Measurements from ENCODE around the gene VPREB1.
"Not testable (repeated sequence)": the region's sequence is repeated elsewhere in the genome, so short reads cannot be mapped to it uniquely, and the experiment has no call there.

The VPREB1 gene

GRCh38 chr22:22229683-22230420, 14.7 kb upstream of the VPREB1 start:
- no peak for ATAC-seq
- Mint-ChIP-seq H3K4me3 (no peak overlapping the region), H3K27ac (no peak overlapping the region), H3K36me3 (no peaks in the 10 kb centered on the region), H3K27me3 (no peaks in the 10 kb centered on the region), H3K9me3 (no peaks in the 10 kb centered on the region), H3K4me1 (peaks cover 28% of the 10 kb centered on the region)

- H3K27me3 Mint-ChIP-seq: no peaks in the 10 kb centered on the region
- peaks cover 31% of the 10 kb centered on the region for H3K4me1 Mint-ChIP-seq
- H3K4me3 Mint-ChIP-seq: no peak overlapping the region
- H3K27ac Mint-ChIP-seq: no peak overlapping the region
- H3K9me3 Mint-ChIP-seq: no peaks in the 10 kb centered on the region
- H3K36me3 Mint-ChIP-seq: no peaks in the 10 kb centered on the region
- ATAC-seq: no peak
Measured at GRCh38 chr22:22230438-22230837, 14.1 kb upstream of the VPREB1 start.

- ATAC-seq: no peak
- Mint-ChIP-seq H3K4me1 (peaks cover 30% of the 10 kb centered on the region), H3K4me3 (no peak overlapping the region), H3K27ac (no peak overlapping the region), H3K27me3 (no peaks in the 10 kb centered on the region), H3K36me3 (no peaks in the 10 kb centered on the region), H3K9me3 (no peaks in the 10 kb centered on the region)
Measured at GRCh38 chr22:22233081-22233480, 11.5 kb upstream of the VPREB1 start.

- Mint-ChIP-seq H3K4me3 (no peak overlapping the region), H3K9me3 (no peaks in the 10 kb centered on the region), H3K36me3 (no peaks in the 10 kb centered on the region), H3K27me3 (no peaks in the 10 kb centered on the region), H3K4me1 (peaks cover 24% of the 10 kb centered on the region), H3K27ac (no peak overlapping the region)
- ATAC-seq: no peak
Measured at GRCh38 chr22:22235558-22235957, 9.0 kb upstream of the VPREB1 start.

GRCh38 chr22:22237521-22237920, 7.1 kb upstream of the VPREB1 start:
- no peak for ATAC-seq
- H3K36me3 Mint-ChIP-seq: no peaks in the 10 kb centered on the region
- no peaks in the 10 kb centered on the region for H3K27me3 Mint-ChIP-seq
- H3K27ac Mint-ChIP-seq: no peak overlapping the region
- no peak overlapping the region for H3K4me3 Mint-ChIP-seq
- peaks cover 31% of the 10 kb centered on the region for H3K4me1 Mint-ChIP-seq
- no peaks in the 10 kb centered on the region for H3K9me3 Mint-ChIP-seq

- no peak overlapping the region for H3K4me3 Mint-ChIP-seq
- no peaks in the 10 kb centered on the region for H3K36me3 Mint-ChIP-seq
- no peak overlapping the region for H3K27ac Mint-ChIP-seq
- ATAC-seq: no peak
- H3K4me1 Mint-ChIP-seq: peaks cover 43% of the 10 kb centered on the region
- no peaks in the 10 kb centered on the region for H3K27me3 Mint-ChIP-seq
- no peaks in the 10 kb centered on the region for H3K9me3 Mint-ChIP-seq
Measured at GRCh38 chr22:22239311-22239939, 5.2 kb upstream of the VPREB1 start.

- H3K4me3 Mint-ChIP-seq: no peak overlapping the region
- H3K4me1 Mint-ChIP-seq: peaks cover 41% of the 10 kb centered on the region
- H3K36me3 Mint-ChIP-seq: no peaks in the 10 kb centered on the region
- no peak for ATAC-seq
- no peaks in the 10 kb centered on the region for H3K27me3 Mint-ChIP-seq
- H3K9me3 Mint-ChIP-seq: no peaks in the 10 kb centered on the region
- peak overlapping the region; percentile 49 for H3K27ac Mint-ChIP-seq
Measured at GRCh38 chr22:22241554-22241898, 3.1 kb upstream of the VPREB1 start.

GRCh38 chr22:22242488-22242887, 2.1 kb upstream of the VPREB1 start:
- peak overlapping the region; percentile 9 for H3K27ac Mint-ChIP-seq
- H3K9me3 Mint-ChIP-seq: no peaks in the 10 kb centered on the region
- ATAC-seq: no peak
- H3K4me3 Mint-ChIP-seq: no peak overlapping the region
- no peaks in the 10 kb centered on the region for H3K27me3 Mint-ChIP-seq
- no peaks in the 10 kb centered on the region for H3K36me3 Mint-ChIP-seq
- peaks cover 41% of the 10 kb centered on the region for H3K4me1 Mint-ChIP-seq

- no peaks in the 10 kb centered on the region for H3K36me3 Mint-ChIP-seq
- H3K27me3 Mint-ChIP-seq: no peaks in the 10 kb centered on the region
- peaks cover 38% of the 10 kb centered on the region for H3K4me1 Mint-ChIP-seq
- peak overlapping the region; percentile 9 for H3K27ac Mint-ChIP-seq
- no peak overlapping the region for H3K4me3 Mint-ChIP-seq
- no peaks in the 10 kb centered on the region for H3K9me3 Mint-ChIP-seq
- ATAC-seq: no peak
Measured at GRCh38 chr22:22243033-22243680, 1.4 kb upstream of the VPREB1 start.

GRCh38 chr22:22245256-22245909, 797 bp downstream of the VPREB1 start:
- no peak for ATAC-seq

GRCh38 chr22:22245935-22246525, 1.4 kb downstream of the VPREB1 start:
- no peak overlapping the region for H3K27ac Mint-ChIP-seq
- no peaks in the 10 kb centered on the region for H3K36me3 Mint-ChIP-seq
- H3K27me3 Mint-ChIP-seq: no peaks in the 10 kb centered on the region
- no peak overlapping the region for H3K4me3 Mint-ChIP-seq
- H3K9me3 Mint-ChIP-seq: no peaks in the 10 kb centered on the region
- H3K4me1 Mint-ChIP-seq: peaks cover 54% of the 10 kb centered on the region
- ATAC-seq: no peak

More at GRCh38 chr22:22245256-22245909, 797 bp downstream of the VPREB1 start:
- no peaks in the 10 kb centered on the region for H3K9me3 Mint-ChIP-seq
- H3K4me3 Mint-ChIP-seq: no peak overlapping the region
- peak overlapping the region; percentile 72 for H3K27ac Mint-ChIP-seq
- no peaks in the 10 kb centered on the region for H3K27me3 Mint-ChIP-seq
- H3K36me3 Mint-ChIP-seq: no peaks in the 10 kb centered on the region
- peaks cover 51% of the 10 kb centered on the region for H3K4me1 Mint-ChIP-seq

- ATAC-seq: no peak
- no peak overlapping the region for H3K27ac Mint-ChIP-seq
- no peaks in the 10 kb centered on the region for H3K27me3 Mint-ChIP-seq
- H3K36me3 Mint-ChIP-seq: no peaks in the 10 kb centered on the region
- no peak overlapping the region for H3K4me3 Mint-ChIP-seq
- no peaks in the 10 kb centered on the region for H3K9me3 Mint-ChIP-seq
- peaks cover 49% of the 10 kb centered on the region for H3K4me1 Mint-ChIP-seq
Measured at GRCh38 chr22:22246706-22247105, 2.1 kb downstream of the VPREB1 start.

- H3K4me1 Mint-ChIP-seq: peaks cover 35% of the 10 kb centered on the region
- no peak overlapping the region for H3K27ac Mint-ChIP-seq
- no peak overlapping the region for H3K4me3 Mint-ChIP-seq
- no peaks in the 10 kb centered on the region for H3K9me3 Mint-ChIP-seq
- no peaks in the 10 kb centered on the region for H3K27me3 Mint-ChIP-seq
- H3K36me3 Mint-ChIP-seq: no peaks in the 10 kb centered on the region
- peak; percentile 72 for ATAC-seq
Measured at GRCh38 chr22:22248878-22249277, 4.3 kb downstream of the VPREB1 start.

GRCh38 chr22:22250651-22251050, 6.1 kb downstream of the VPREB1 start:
- not testable (repeated sequence) for H3K4me3 Mint-ChIP-seq, H3K9me3 Mint-ChIP-seq, ATAC-seq, H3K27me3 Mint-ChIP-seq, H3K36me3 Mint-ChIP-seq
- peaks cover 21% of the 10 kb centered on the region for H3K4me1 Mint-ChIP-seq
- peak overlapping the region; percentile 44 for H3K27ac Mint-ChIP-seq

- H3K4me3 Mint-ChIP-seq, ATAC-seq, H3K9me3 Mint-ChIP-seq, H3K36me3 Mint-ChIP-seq, H3K4me1 Mint-ChIP-seq, H3K27ac Mint-ChIP-seq: not testable (repeated sequence)
- peaks cover 20% of the 10 kb centered on the region for H3K27me3 Mint-ChIP-seq
Measured at GRCh38 chr22:22256133-22256532, 11.5 kb downstream of the VPREB1 start.

Measured in stimulated activated memory B cell treated with anti-CD40 and anti-IgM and Interleukin-4, amounts not matched to agents 10 μg/mL and 1 μg/mL and 100 μg/mL, for 72 hours (primary cell).